CD4-positive, alpha-beta T cell (primary cell): Measurements from ENCODE around the gene SCUBE1. TPM values are rescaled to one million over a fixed set of nuclear protein-coding genes. Genes with fewer than 3 reads are reported as not detected.

Experiments
- ATAC-seq: fragments of 200-7000 bp; cut with Tn5 transposase; one replicate; pipeline ENCODE4 v1.10.0; 2022; ENCODE audit warnings: mild to moderate bottlenecking; ENCODE audit not compliant: poor library complexity
- CTCF ChIA-PET: fragments of 350-600 bp; sonication (Branson Sonifier 250); formaldehyde crosslinking; loops from one replicate; lab custom pipeline; 2021; ENCODE audit warnings: antibody characterized with exemption, inconsistent platforms; lab: Charles Lee
- POLR2A ChIA-PET: fragments of 350-600 bp; sonication (Branson Sonifier 250); formaldehyde crosslinking; loops from one replicate; lab custom pipeline; 2021; ENCODE audit warnings: antibody characterized with exemption, inconsistent platforms; lab: Charles Lee
- DNase-seq, 14 experiments: peaks; one replicate each; pipeline ENCODE4 v3.0.0-alpha.2; 2013 to 2020; ENCODE audit warnings: mixed read lengths in 2 of 14
- H3K27ac ChIP-seq, 2 donors: one replicate each; pipeline versions ENCODE4 v1.5.1 to v1.7.0; 2013; ENCODE audit warnings: low read length in 2 of 2, low read depth in 1 of 2, mild to moderate bottlenecking in 1 of 2
- H3K27me3 ChIP-seq, 2 experiments: 1 replicate in 1 of 2; 2 replicates in 1 of 2; pipeline versions ENCODE4 v1.6.1 to v1.7.0; 2013; ENCODE audit warnings: low read length in 2 of 2, control low read depth in 1 of 2, mild to moderate bottlenecking in 1 of 2, moderate library complexity in 1 of 2; ENCODE audit not compliant: insufficient read depth in 2 of 2, control insufficient read depth in 1 of 2
- H3K36me3 ChIP-seq: one replicate; pipeline ENCODE4 v1.6.1; 2013; ENCODE audit warnings: low read length, control low read depth; ENCODE audit not compliant: insufficient read depth
- H3K4me1 ChIP-seq: one replicate; pipeline ENCODE4 v1.6.1; 2013; ENCODE audit warnings: low read length, control low read depth; ENCODE audit not compliant: insufficient read depth
- H3K4me3 ChIP-seq: one replicate; pipeline ENCODE4 v1.5.1; 2013; ENCODE audit warnings: mild to moderate bottlenecking, low read length, moderate library complexity
- H3K9me3 ChIP-seq, 2 experiments: 1 replicate in 1 of 2; 2 replicates in 1 of 2; pipeline versions ENCODE4 v1.6.1 to v1.7.0; 2013; ENCODE audit warnings: low read length in 2 of 2, mild to moderate bottlenecking in 2 of 2, control low read depth in 1 of 2, moderate library complexity in 1 of 2; ENCODE audit not compliant: control insufficient read depth in 1 of 2, insufficient read depth in 1 of 2
- H3K27ac Mint-ChIP-seq: one replicate; pipeline ENCODE4 v1.8.0; 2020; ENCODE audit warnings: mixed read lengths
- H3K27me3 Mint-ChIP-seq: one replicate; pipeline ENCODE4 v1.8.0; 2021; ENCODE audit warnings: mixed read lengths
- H3K36me3 Mint-ChIP-seq: one replicate; pipeline ENCODE4 v1.8.0; 2021; ENCODE audit warnings: low read depth, mixed read lengths
- H3K4me1 Mint-ChIP-seq: one replicate; pipeline ENCODE4 v1.8.0; 2021; ENCODE audit warnings: low read depth, mixed read lengths
- H3K4me3 Mint-ChIP-seq: one replicate; pipeline ENCODE4 v1.8.0; 2020; ENCODE audit warnings: mild to moderate bottlenecking, mixed read lengths
- H3K9me3 Mint-ChIP-seq: one replicate; pipeline ENCODE4 v1.8.0; 2020; ENCODE audit warnings: mixed read lengths
- intact Hi-C, 2 experiments: fragments of 100-400 bp; cut with DNase I in 1 of 2; cut with micrococcal nuclease in 1 of 2; formaldehyde crosslinking; loops; one replicate each; pipeline versions ENCODE4 v1.15.1 to v1.9.0; 2023 to 2025; cut with DNase I, micrococcal nuclease
- total RNA-seq, 174 experiments: library from RNA in 2 of 174; stranded (reverse) in 2 of 174; gene quantifications; one replicate each; pipeline ENCODE4 v1.2.3 and lab custom pipeline; 2021 to 2026
- TF ChIP-seq, protein P1 (sequence below): fragments of 200-600 bp; IDR thresholded peaks from one replicate; pipeline ENCODE4 v1.8.0; 2022; ENCODE audit warnings: antibody characterized with exemption, mild to moderate bottlenecking

SCUBE1 gene
- total RNA-seq, 2 experiments from 2014 or later, result not detected

DNA sequence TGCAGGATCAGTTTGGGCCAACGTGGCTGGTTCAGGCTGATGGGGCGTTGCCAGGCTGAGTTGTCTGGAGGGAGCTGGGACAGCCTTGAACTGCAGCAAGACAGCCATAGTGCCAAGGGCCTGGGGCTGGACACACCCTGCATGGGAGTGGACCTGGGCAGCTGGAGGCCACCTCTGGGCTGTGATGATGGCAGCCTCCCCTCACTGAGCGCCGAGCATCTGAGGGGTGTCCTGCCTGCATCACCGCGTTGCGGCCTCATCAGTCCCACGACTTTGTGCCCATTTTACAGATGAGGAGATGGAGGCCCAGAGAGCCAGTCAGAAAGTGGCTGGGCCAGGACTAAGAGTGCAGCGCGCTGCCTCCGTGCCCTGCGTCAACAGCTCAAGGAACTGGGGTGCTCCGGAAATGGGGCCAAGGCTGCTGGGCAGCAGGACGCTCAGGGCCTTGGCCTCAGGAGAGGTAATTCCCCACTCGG, 192.4 kb downstream of the SCUBE1 start:
- ChIA-PET CTCF (no interaction called here), POLR2A (interaction anchor here (0.9 to 2.0 kb wide), 2 partner anchors 8 to 37 kb away, joined by 3 to 10 read pairs; no protein-coding TSS in a partner anchor)
- peak overlapping the region; percentile 87 for H3K27ac Mint-ChIP-seq
- H3K9me3 Mint-ChIP-seq, result no peaks in the 10 kb centered on the region
- H3K27me3 Mint-ChIP-seq, result no peaks in the 10 kb centered on the region
- H3K4me1 Mint-ChIP-seq, result peaks cover 35% of the 10 kb centered on the region
- peaks cover 4% of the 10 kb centered on the region for H3K36me3 Mint-ChIP-seq
- Histone ChIP-seq H3K27ac (peak overlapping the region; percentile 9 to 41), H3K36me3 (peaks cover 2% of the 10 kb centered on the region), H3K9me3 (no peaks in the 10 kb centered on the region), H3K4me1 (peaks cover 42% of the 10 kb centered on the region), H3K4me3 (peak overlapping the region; percentile 74), H3K27me3 (no peaks in the 10 kb centered on the region)
- intact Hi-C loops, result loop anchor here (2.0 to 5.0 kb wide), 3 partner anchors 37 to 1347 kb away; partner anchors contain the start of genes RTL6 (in 1 of the 2), TTLL1 (in 1 of the 2) and TTLL12 (in 1 of the 2)
- TF ChIP-seq, protein P1, sequence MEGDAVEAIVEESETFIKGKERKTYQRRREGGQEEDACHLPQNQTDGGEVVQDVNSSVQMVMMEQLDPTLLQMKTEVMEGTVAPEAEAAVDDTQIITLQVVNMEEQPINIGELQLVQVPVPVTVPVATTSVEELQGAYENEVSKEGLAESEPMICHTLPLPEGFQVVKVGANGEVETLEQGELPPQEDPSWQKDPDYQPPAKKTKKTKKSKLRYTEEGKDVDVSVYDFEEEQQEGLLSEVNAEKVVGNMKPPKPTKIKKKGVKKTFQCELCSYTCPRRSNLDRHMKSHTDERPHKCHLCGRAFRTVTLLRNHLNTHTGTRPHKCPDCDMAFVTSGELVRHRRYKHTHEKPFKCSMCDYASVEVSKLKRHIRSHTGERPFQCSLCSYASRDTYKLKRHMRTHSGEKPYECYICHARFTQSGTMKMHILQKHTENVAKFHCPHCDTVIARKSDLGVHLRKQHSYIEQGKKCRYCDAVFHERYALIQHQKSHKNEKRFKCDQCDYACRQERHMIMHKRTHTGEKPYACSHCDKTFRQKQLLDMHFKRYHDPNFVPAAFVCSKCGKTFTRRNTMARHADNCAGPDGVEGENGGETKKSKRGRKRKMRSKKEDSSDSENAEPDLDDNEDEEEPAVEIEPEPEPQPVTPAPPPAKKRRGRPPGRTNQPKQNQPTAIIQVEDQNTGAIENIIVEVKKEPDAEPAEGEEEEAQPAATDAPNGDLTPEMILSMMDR, result no peak
- DNase-seq, result no peak
- no peak for ATAC-seq
- H3K4me3 Mint-ChIP-seq, result peak overlapping the region; percentile 97

DNA sequence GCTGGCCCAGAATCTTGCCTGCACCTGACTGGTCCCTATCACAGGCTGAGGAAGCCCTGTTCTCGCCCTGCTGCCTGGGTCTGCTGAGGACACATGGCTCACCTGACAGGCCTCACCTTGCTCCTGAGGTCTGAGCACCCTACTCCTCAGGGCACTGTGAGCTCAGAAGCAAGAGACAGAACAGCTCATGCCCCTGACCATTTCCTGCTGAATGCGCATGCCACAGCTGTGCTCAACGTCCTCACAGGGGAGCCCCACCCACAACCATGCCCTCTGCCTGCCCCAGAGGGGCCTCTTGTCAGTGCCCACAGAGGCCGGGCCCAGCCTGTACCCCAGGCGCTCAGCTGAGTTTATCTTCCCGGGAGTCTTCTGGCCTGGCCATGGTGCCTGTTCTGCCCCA, 194.6 kb downstream of the SCUBE1 start:
- H3K27ac ChIP-seq, result no peak overlapping the region
- H3K4me3 ChIP-seq, result no peak overlapping the region
- Mint-ChIP-seq H3K4me1 (peaks cover 35% of the 10 kb centered on the region), H3K4me3 (peak overlapping the region; percentile 60), H3K36me3 (peaks cover 4% of the 10 kb centered on the region), H3K9me3 (no peaks in the 10 kb centered on the region), H3K27ac (peak overlapping the region; percentile 69), H3K27me3 (no peaks in the 10 kb centered on the region)
- no peaks in the 10 kb centered on the region for H3K27me3 ChIP-seq
- CTCF ChIA-PET, result no interaction called here
- POLR2A ChIA-PET, result interaction anchor here (1.0 kb wide), 1 partner anchor 39 kb away, joined by 5 read pairs; no protein-coding TSS in a partner anchor
- H3K9me3 ChIP-seq, result peaks cover 0 to 3% of the 10 kb centered on the region in 2 experiments
- DNase-seq, result peak in 1 of 14 experiments; percentile 23
- peaks cover 31% of the 10 kb centered on the region for H3K4me1 ChIP-seq
- intact Hi-C loops, result loop anchor here in 1 of 2 experiments (10.0 kb wide), 1 partner anchor 134 kb away; the partner anchor contains the start of gene PACSIN2
- ATAC-seq, result no peak
- H3K36me3 ChIP-seq, result no peaks in the 10 kb centered on the region
- TF ChIP-seq, protein P1, result no peak

DNA sequence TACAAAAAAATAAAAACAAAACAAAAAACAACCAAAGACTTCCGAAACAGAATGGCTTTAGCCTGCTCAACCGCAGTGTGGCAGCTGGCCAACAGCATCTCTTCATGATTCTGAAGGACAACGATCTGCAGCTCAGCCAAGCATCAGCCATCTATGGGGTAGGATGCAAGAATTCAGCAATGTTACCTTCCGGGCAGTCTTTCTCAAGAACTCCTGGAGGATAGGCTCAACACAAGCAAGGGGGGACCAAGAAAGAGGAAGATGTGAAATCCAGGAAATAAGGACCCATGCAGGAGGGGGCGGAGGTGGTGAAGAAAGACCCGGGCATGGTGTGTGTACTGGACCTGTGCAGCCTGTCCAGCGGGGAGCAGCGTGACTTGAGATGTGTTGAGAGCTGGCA, 195.4 kb downstream of the SCUBE1 start:
- no peaks in the 10 kb centered on the region for H3K27me3 Mint-ChIP-seq
- POLR2A ChIA-PET, result no interaction called here
- peaks cover 4% of the 10 kb centered on the region for H3K36me3 Mint-ChIP-seq
- intact Hi-C loops, result loop anchor here in 1 of 2 experiments (10.0 kb wide), 1 partner anchor 133 kb away; the partner anchor contains the start of gene PACSIN2
- H3K27ac Mint-ChIP-seq, result peak overlapping the region; percentile 75
- TF ChIP-seq, protein P1, result no peak
- DNase-seq (peak in 1 of 14 experiments; percentile 30), ATAC-seq (no peak)
- peaks cover 31% of the 10 kb centered on the region for H3K4me1 ChIP-seq
- peaks cover 0 to 4% of the 10 kb centered on the region in 2 experiments for H3K9me3 ChIP-seq
- peak overlapping the region; percentile 79 for H3K4me3 Mint-ChIP-seq
- no peaks in the 10 kb centered on the region for H3K36me3 ChIP-seq
- CTCF ChIA-PET, result no interaction called here
- H3K4me1 Mint-ChIP-seq, result peaks cover 35% of the 10 kb centered on the region
- H3K4me3 ChIP-seq, result no peak overlapping the region
- no peaks in the 10 kb centered on the region for H3K9me3 Mint-ChIP-seq
- H3K27me3 ChIP-seq, result no peaks in the 10 kb centered on the region
- no peak overlapping the region for H3K27ac ChIP-seq

Other genes starting within 250 kb of the SCUBE1 start
- gene BIK, start 232.6 kb downstream of the SCUBE1 start, total RNA-seq, result 1 to 10 TPM; 1.6 to 2.1 TPM
- gene MCAT, start 200.0 kb downstream of the SCUBE1 start, total RNA-seq, result 10 to 100 TPM; 16.1 to 18.0 TPM
- 10 to 100 TPM; 43.8 to 45.6 TPM for gene TSPO, start 191.8 kb downstream of the SCUBE1 start, total RNA-seq
- gene TTLL12, start 156.2 kb downstream of the SCUBE1 start, total RNA-seq, result 1 to 10 TPM; 5.0 to 6.6 TPM
- not detected for gene MPPED1, start 68.6 kb upstream of the SCUBE1 start, total RNA-seq